OCI-LY3 (cell line): ENCODE measurements around the gene CRTC1.

Experiments used
- H2AFZ ChIP-seq: fragments of 200-600, 300-600 bp; shearing (Covaris generic); 2 replicates; pipeline ENCODE4 v1.6.0; 2014; ENCODE audit warnings: antibody characterized with exemption, low read depth, low read length
- H3K27ac ChIP-seq: fragments of 200-600, 300-600 bp; sonication (generic); 2 replicates; pipeline ENCODE4 v1.5.1; 2014; ENCODE audit warnings: mild to moderate bottlenecking, low read length, moderate library complexity, mixed read lengths
- H3K27me3 ChIP-seq: fragments of 200-600, 300-600 bp; sonication (generic); 2 replicates; pipeline ENCODE4 v1.6.1; 2014; ENCODE audit warnings: low read depth, low read length, mixed read lengths
- H3K36me3 ChIP-seq: fragments of 200-600, 300-600 bp; sonication (generic); replicated peaks from 2 replicates; pipeline ENCODE3; 2014; ENCODE audit warnings: low read depth, low read length, mixed read lengths
- H3K4me1 ChIP-seq: fragments of 300-600, 200-600 bp; sonication (generic); 2 replicates; pipeline ENCODE4 v1.6.1; 2014; ENCODE audit warnings: low read length, mixed read lengths
- H3K4me2 ChIP-seq: fragments of 200-600, 300-600 bp; sonication (generic); 2 replicates; pipeline ENCODE4 v1.6.1; 2014; ENCODE audit warnings: low read length, mixed read lengths
- H3K4me3 ChIP-seq: fragments of 300-600, 200-600 bp; sonication (generic); 2 replicates; pipeline ENCODE4 v1.5.1; 2014; ENCODE audit warnings: antibody characterized with exemption, mild to moderate bottlenecking, low read length, moderate library complexity
- H3K79me2 ChIP-seq: fragments of 300-600, 200-600 bp; shearing (Covaris generic); 2 replicates; pipeline ENCODE4 v1.6.1; 2014; ENCODE audit warnings: mild to moderate bottlenecking, low read length, mixed read lengths
- H3K9ac ChIP-seq: fragments of 300-600, 200-600 bp; shearing (Covaris generic); 2 replicates; pipeline ENCODE4 v1.6.0; 2014; ENCODE audit warnings: mild to moderate bottlenecking, low read length, moderate library complexity
- H3K9me3 ChIP-seq: fragments of 200-600, 300-600 bp; shearing (Covaris generic); 2 replicates; pipeline ENCODE4 v1.6.1; 2014; ENCODE audit warnings: low read length, mixed read lengths; ENCODE audit not compliant: insufficient read depth
- H4K20me1 ChIP-seq: fragments of 200-600, 300-600 bp; sonication (generic); 2 replicates; pipeline ENCODE4 v1.6.1; 2016; ENCODE audit warnings: low read length, mixed read lengths; ENCODE audit not compliant: insufficient read depth
- CTCF ChIP-seq: fragments of 200-600, 300-600 bp; sonication (generic); IDR thresholded peaks from 2 replicates; pipeline ENCODE4 v1.5.1; 2014; ENCODE audit warnings: antibody characterized with exemption, low read length, low read depth
- EZH2phosphoT487 ChIP-seq: fragments of 200-600 bp; shearing (Covaris generic); IDR thresholded peaks from 2 replicates; pipeline ENCODE4 v1.6.1; 2018; ENCODE audit warnings: antibody characterized with exemption, mixed run types, low read depth

CRTC1 gene

GRCh38 chr19:18746401-18747325 lies 63.2 kb downstream of the CRTC1 start:
- no peaks in the 10 kb centered on the region for H3K4me1 ChIP-seq
- no peaks in the 10 kb centered on the region for H3K36me3 ChIP-seq
- H3K4me2 ChIP-seq = no peak overlapping the region
- no peak overlapping the region for H3K27ac ChIP-seq
- H3K4me3 ChIP-seq = no peak overlapping the region
- no peak overlapping the region for H2AFZ ChIP-seq
- no peak for TF ChIP-seq CTCF
- TF ChIP-seq EZH2phosphoT487 = no peak
- H3K9ac ChIP-seq = no peak overlapping the region
- no peaks in the 10 kb centered on the region for H3K27me3 ChIP-seq
- H4K20me1 ChIP-seq = peaks cover 16% of the 10 kb centered on the region
- no peaks in the 10 kb centered on the region for H3K9me3 ChIP-seq
- H3K79me2 ChIP-seq = no peaks in the 10 kb centered on the region

DNA sequence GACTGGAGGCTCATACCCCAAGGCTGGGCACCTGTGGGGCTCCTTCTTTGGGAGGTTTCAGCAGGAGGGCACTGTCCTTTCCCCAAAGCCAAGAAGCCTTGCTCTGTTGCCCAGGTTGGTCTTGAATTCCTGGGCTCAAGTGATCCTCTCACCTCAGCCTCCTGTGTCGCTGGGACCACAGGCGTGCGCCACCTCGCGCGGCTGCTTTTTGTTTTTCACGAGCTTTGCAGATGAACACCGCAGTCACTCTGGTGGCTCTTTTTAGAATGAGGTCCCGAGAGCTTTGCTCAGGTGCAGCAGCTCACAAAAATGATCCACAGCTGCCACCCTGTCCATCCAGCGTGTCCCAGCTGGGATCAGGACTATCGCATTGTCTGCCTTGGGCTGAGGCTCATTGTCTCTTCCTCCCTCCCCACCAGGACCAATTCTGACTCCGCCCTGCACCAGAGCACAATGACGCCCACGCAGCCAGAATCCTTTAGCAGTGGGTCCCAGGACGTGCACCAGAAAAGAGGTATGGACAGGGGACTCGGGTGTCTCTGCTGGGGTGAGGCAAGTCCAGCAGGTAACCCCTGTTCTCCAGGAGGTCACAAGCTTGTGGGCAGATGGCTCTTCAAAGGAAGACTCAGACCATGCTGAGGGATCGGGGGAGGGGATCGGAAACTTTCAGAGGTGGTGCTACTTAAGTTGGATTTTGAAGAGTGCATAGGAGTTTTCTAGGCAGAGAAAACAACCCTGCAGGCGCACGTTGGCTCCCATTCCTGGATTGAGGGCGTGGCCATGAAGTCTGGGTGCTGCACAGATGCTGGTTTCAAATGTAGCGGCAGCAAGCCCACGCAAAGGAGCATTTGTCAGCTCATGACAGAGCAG lies 66.1 kb downstream of the CRTC1 start:
- TF ChIP-seq CTCF (no peak), EZH2phosphoT487 (no peak)
- Histone ChIP-seq H3K9ac (no peak overlapping the region), H3K4me1 (no peaks in the 10 kb centered on the region), H2AFZ (no peak overlapping the region), H3K27ac (no peak overlapping the region), H3K4me2 (no peak overlapping the region), H3K79me2 (no peaks in the 10 kb centered on the region), H3K4me3 (no peak overlapping the region), H3K36me3 (peaks cover 3% of the 10 kb centered on the region), H3K9me3 (no peaks in the 10 kb centered on the region), H4K20me1 (no peaks in the 10 kb centered on the region; the same call in 1 of the 2 replicates), H3K27me3 (no peaks in the 10 kb centered on the region)

DNA sequence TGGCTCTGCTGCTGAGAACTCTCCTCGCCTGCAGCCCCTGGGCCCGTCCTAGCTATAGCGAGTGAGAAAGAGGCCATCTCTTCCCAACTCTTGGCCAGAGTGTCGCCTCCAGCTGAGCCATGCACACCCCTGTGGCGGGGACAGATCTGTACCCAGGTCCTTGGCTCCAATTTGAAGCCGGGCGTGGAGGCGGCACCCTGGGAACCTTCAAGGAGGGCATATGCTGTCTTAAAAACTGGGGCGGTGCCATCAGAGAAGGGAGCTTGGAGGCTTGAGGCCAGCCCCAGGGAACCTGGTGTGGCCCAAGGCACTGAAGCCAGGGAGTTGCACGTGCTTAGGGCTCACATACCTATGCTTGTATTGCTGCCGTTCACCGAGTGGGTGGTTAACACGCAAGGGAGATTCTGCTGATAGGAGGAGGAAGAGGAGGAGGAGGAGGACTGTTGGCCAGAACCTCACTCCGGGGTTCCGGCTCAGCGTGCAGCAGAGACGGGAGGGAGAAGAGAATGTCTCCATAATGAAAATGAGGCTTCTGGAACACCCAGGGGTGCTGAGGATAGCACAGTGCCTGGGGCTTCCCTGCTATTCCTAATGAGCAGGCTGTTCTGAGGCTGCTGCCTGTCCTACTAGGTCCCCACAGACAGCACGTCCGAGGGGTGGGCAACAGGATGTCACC lies 67.0 kb downstream of the CRTC1 start:
- Histone ChIP-seq H2AFZ (no peak overlapping the region), H3K4me3 (no peak overlapping the region), H3K27ac (no peak overlapping the region), H3K4me2 (no peak overlapping the region), H3K27me3 (no peaks in the 10 kb centered on the region), H3K36me3 (peaks cover 3% of the 10 kb centered on the region), H3K4me1 (no peaks in the 10 kb centered on the region), H3K79me2 (no peaks in the 10 kb centered on the region), H3K9me3 (no peaks in the 10 kb centered on the region), H4K20me1 (no peaks in the 10 kb centered on the region; the same call in 1 of the 2 replicates), H3K9ac (no peak overlapping the region)
- no peak for TF ChIP-seq EZH2phosphoT487
- no peak for TF ChIP-seq CTCF
